Tibial artery (tissue), 4 donors: ENCODE data around the gene CENPT.

Source experiments
- DNase-seq, 2 donors: peaks; one replicate each; pipeline ENCODE4 v3.0.0-alpha.2; 2019
- H3K27ac ChIP-seq, 2 donors: fragments of 200-600 bp; sonication (generic) in 1 of 2; 1 replicate in 1 of 2; 2 replicates in 1 of 2; pipeline ENCODE4 v1.5.1; 2018 to 2019; ENCODE audit warnings: mild to moderate bottlenecking in 1 of 2
- H3K27me3 ChIP-seq, 2 donors: fragments of 200-600 bp; sonication (generic) in 1 of 2; one replicate each; pipeline versions ENCODE4 v1.5.1 to v1.6.0; 2016 to 2019
- H3K36me3 ChIP-seq, 3 donors: fragments of 200-600 bp; sonication (generic) in 2 of 3; one replicate each; pipeline ENCODE4 v1.5.1; 2016 to 2019; ENCODE audit warnings: mild to moderate bottlenecking in 2 of 3
- H3K4me1 ChIP-seq, 4 donors: fragments of 200-600 bp; sonication (generic) in 2 of 4; 1 replicate in 3 of 4; 2 replicates in 1 of 4; pipeline ENCODE4 v1.5.1; 2016 to 2019
- H3K4me3 ChIP-seq, 2 donors: fragments of 200-600 bp; sonication (generic) in 1 of 2; 1 replicate in 1 of 2; 2 replicates in 1 of 2; pipeline ENCODE4 v1.5.1; 2018 to 2019; ENCODE audit warnings: mild to moderate bottlenecking in 2 of 2
- H3K9me3 ChIP-seq, 3 donors: fragments of 200-600 bp; sonication (generic) in 1 of 3; one replicate each; pipeline ENCODE4 v1.5.1; 2016 to 2019
- CTCF ChIP-seq, 2 experiments: fragments of 200-600 bp in 1 of 2; fragments of 450-650 bp in 1 of 2; IDR thresholded peaks; one replicate each; pipeline ENCODE4 v1.5.1; 2017 to 2019; ENCODE audit warnings: antibody characterized with exemption in 2 of 2, mild to moderate bottlenecking in 1 of 2, moderate library complexity in 1 of 2
- intact Hi-C: fragments of 100-400 bp; cut with DNase I; formaldehyde crosslinking; loops from one replicate; pipeline ENCODE4 v1.15.0; 2023; ENCODE audit warnings: low total_unique reads

Gene CENPT

GRCh38 chr16:67796099-67796718 lies 51.3 kb downstream of the CENPT start:
- Histone ChIP-seq H3K36me3 (peaks cover 0 to 26% (median 0%) of the 10 kb centered on the region in 3 donors), H3K4me1 (peaks cover 0 to 10% (median 2%) of the 10 kb centered on the region in 4 donors), H3K27me3 (no peaks in the 10 kb centered on the region), H3K9me3 (no peaks in the 10 kb centered on the region), H3K27ac (no peak overlapping the region), H3K4me3 (no peak overlapping the region)
- intact Hi-C loops = no loop called here
- no peak for TF ChIP-seq CTCF (IDR thresholded peaks at IDR 0.05)
- no peak for DNase-seq

- no peaks in the 10 kb centered on the region for H3K9me3 ChIP-seq
- intact Hi-C loops = no loop called here
- peaks cover 0 to 7% (median 0%) of the 10 kb centered on the region in 3 donors for H3K36me3 ChIP-seq
- TF ChIP-seq CTCF (IDR thresholded peaks at IDR 0.05) = no peak
- H3K4me3 ChIP-seq = no peak overlapping the region
- H3K4me1 ChIP-seq = no peaks in the 10 kb centered on the region
- H3K27me3 ChIP-seq = no peaks in the 10 kb centered on the region
- no peak for DNase-seq
- no peak overlapping the region for H3K27ac ChIP-seq
These were observed 57.4 kb downstream of the CENPT start for GRCh38 chr16:67790071-67790470.

- intact Hi-C loops = no loop called here
- no peak for TF ChIP-seq CTCF (IDR thresholded peaks at IDR 0.05)
- no peaks in the 10 kb centered on the region for H3K27me3 ChIP-seq
These were observed 61.0 kb downstream of the CENPT start for GRCh38 chr16:67786491-67786890.

GRCh38 chr16:67783353-67783725 lies 64.2 kb downstream of the CENPT start:
- Histone ChIP-seq H3K27ac (no peak overlapping the region), H3K27me3 (no peaks in the 10 kb centered on the region), H3K4me3 (no peak overlapping the region), H3K4me1 (peaks cover 0 to 12% (median 0%) of the 10 kb centered on the region in 4 donors), H3K36me3 (peaks cover 0 to 7% (median 5%) of the 10 kb centered on the region in 3 donors), H3K9me3 (no peaks in the 10 kb centered on the region)
- intact Hi-C loops = no loop called here
- TF ChIP-seq CTCF (IDR thresholded peaks at IDR 0.05) = no peak
- DNase-seq = no peak

More at GRCh38 chr16:67786491-67786890, 61.0 kb downstream of the CENPT start:
- DNase-seq = no peak
- Histone ChIP-seq H3K27ac (no peak overlapping the region), H3K4me1 (no peaks in the 10 kb centered on the region), H3K4me3 (no peak overlapping the region), H3K36me3 (peaks cover 0 to 7% (median 0%) of the 10 kb centered on the region in 3 donors), H3K9me3 (no peaks in the 10 kb centered on the region)

- H3K4me3 ChIP-seq = no peak overlapping the region
- no peak for TF ChIP-seq CTCF (IDR thresholded peaks at IDR 0.05)
- no peaks in the 10 kb centered on the region for H3K27me3 ChIP-seq
- DNase-seq = no peak
- H3K9me3 ChIP-seq = no peaks in the 10 kb centered on the region
- peaks cover 0 to 12% (median 0%) of the 10 kb centered on the region in 4 donors for H3K4me1 ChIP-seq
- H3K36me3 ChIP-seq = peaks cover 0 to 7% (median 5%) of the 10 kb centered on the region in 3 donors
- no peak overlapping the region for H3K27ac ChIP-seq
- intact Hi-C loops = no loop called here
These were observed 64.7 kb downstream of the CENPT start for GRCh38 chr16:67782567-67783352.
